ENCODE results near the gene PSTK. TPM values are rescaled to one million over a fixed set of nuclear protein-coding genes. Genes with fewer than 3 reads are reported as not detected.

PSTK gene
- total and polyA plus RNA-seq, 2 of the 13 experiments (the other 11 are each of a cell fraction or from before 2014, with no cell fraction given): 8.2 to 9.3 TPM

- TF ChIP-seq, protein P1, sequence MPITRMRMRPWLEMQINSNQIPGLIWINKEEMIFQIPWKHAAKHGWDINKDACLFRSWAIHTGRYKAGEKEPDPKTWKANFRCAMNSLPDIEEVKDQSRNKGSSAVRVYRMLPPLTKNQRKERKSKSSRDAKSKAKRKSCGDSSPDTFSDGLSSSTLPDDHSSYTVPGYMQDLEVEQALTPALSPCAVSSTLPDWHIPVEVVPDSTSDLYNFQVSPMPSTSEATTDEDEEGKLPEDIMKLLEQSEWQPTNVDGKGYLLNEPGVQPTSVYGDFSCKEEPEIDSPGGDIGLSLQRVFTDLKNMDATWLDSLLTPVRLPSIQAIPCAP (CRISPR knock-in tag; IDR thresholded peaks at IDR 0.05; ENCODE audit: low read depth): no peak
- TF ChIP-seq ZNF792 (CRISPR knock-in tag; IDR thresholded peaks at IDR 0.05) (no peak; the same call in 1 of the 2 replicates), ZNF468 (CRISPR knock-in tag; IDR thresholded peaks at IDR 0.05) (no peak), ZNF777 (CRISPR knock-in tag; IDR thresholded peaks at IDR 0.05) (no peak), HNF4A (CRISPR knock-in tag; IDR thresholded peaks at IDR 0.05) (peak; percentile 95), TFE3 (CRISPR knock-in tag; IDR thresholded peaks at IDR 0.05) (no peak), ZNF720 (CRISPR knock-in tag; IDR thresholded peaks at IDR 0.05) (no peak), ZNF274 (CRISPR knock-in tag; IDR thresholded peaks at IDR 0.05) (no peak), MTF1 (CRISPR knock-in tag; IDR thresholded peaks at IDR 0.05) (no peak), IRF2 (CRISPR knock-in tag; IDR thresholded peaks at IDR 0.05) (peak; percentile 56; the same call in 1 of the 2 replicates), RXRA (CRISPR knock-in tag; IDR thresholded peaks at IDR 0.05) (peak; percentile 64; the same call in 1 of the 2 replicates), ZSCAN25 (CRISPR knock-in tag; IDR thresholded peaks at IDR 0.05) (peak; percentile 85), ZNF160 (CRISPR knock-in tag; IDR thresholded peaks at IDR 0.05) (no peak), GATA4 (IDR thresholded peaks at IDR 0.05; ENCODE audit: borderline replicate concordance, low read depth) (no peak), KAT8 (CRISPR knock-in tag; IDR thresholded peaks at IDR 0.05) (no peak), SRSF1 (optimal IDR thresholded peaks at IDR 0.05; ENCODE audit: low read depth, low read length) (no peak), ZNF557 (CRISPR knock-in tag; IDR thresholded peaks at IDR 0.05) (no peak), ZNF264 (CRISPR knock-in tag; IDR thresholded peaks at IDR 0.05) (no peak), RXRB (CRISPR knock-in tag; IDR thresholded peaks at IDR 0.05; ENCODE audit: borderline replicate concordance) (peak; percentile 78), ZNF10 (CRISPR knock-in tag; IDR thresholded peaks at IDR 0.05; ENCODE audit: borderline replicate concordance, low read depth) (no peak), NFIB (CRISPR knock-in tag; IDR thresholded peaks at IDR 0.05; ENCODE audit: borderline replicate concordance) (no peak), KLF13 (CRISPR knock-in tag; IDR thresholded peaks at IDR 0.05) (no peak), ARID5B (CRISPR knock-in tag; IDR thresholded peaks at IDR 0.05) (peak; percentile 74)
- TF ChIP-seq, protein P2, sequence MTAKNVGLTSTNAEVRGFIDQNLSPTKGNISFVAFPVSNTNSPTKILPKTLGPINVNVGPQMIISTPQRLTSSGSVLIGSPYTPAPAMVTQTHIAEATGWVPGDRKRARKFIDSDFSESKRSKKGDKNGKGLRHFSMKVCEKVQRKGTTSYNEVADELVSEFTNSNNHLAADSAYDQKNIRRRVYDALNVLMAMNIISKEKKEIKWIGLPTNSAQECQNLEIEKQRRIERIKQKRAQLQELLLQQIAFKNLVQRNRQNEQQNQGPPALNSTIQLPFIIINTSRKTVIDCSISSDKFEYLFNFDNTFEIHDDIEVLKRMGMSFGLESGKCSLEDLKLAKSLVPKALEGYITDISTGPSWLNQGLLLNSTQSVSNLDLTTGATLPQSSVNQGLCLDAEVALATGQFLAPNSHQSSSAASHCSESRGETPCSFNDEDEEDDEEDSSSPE (CRISPR knock-in tag; IDR thresholded peaks at IDR 0.05): no peak
- TF ChIP-seq, protein P3, sequence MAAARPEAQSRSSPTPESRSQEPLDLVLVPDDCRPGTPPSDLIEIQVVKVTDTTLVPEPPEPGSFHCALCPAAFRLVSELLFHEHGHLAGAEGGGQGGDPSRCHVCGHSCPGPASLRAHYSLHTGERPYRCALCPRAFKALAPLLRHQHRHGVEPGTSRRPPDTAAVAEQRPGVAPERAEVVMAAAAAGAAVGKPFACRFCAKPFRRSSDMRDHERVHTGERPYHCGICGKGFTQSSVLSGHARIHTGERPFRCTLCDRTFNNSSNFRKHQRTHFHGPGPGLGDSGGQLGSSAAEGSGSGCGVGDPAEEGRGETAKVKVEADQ (CRISPR knock-in tag; IDR thresholded peaks at IDR 0.05; ENCODE audit: borderline replicate concordance): no peak
Measured at GRCh38 chr10:123035467-123036086, 55.4 kb downstream of the PSTK start (continued).
